SK-N-MC (cell line): ENCODE results near the gene SNRK.

ENCODE experiments used
- EZH2 ChIP-seq: fragments of 200-600 bp; sonication (generic); IDR thresholded peaks from one replicate; pipeline ENCODE4 v1.6.1; 2017; ENCODE audit warnings: antibody characterized with exemption
- FOXP2 ChIP-seq: optimal IDR thresholded peaks from 2 replicates; pipeline ENCODE3; 2011; ENCODE audit warnings: mild to moderate bottlenecking, moderate library complexity; ENCODE audit not compliant: insufficient read depth; ENCODE audit errors: extremely low read length, control extremely low read depth
- POLR2AphosphoS5 ChIP-seq: IDR thresholded peaks from 2 replicates; pipeline ENCODE4 v1.6.1; 2012; ENCODE audit warnings: mild to moderate bottlenecking, low read depth, low read length, borderline replicate concordance

DNA sequence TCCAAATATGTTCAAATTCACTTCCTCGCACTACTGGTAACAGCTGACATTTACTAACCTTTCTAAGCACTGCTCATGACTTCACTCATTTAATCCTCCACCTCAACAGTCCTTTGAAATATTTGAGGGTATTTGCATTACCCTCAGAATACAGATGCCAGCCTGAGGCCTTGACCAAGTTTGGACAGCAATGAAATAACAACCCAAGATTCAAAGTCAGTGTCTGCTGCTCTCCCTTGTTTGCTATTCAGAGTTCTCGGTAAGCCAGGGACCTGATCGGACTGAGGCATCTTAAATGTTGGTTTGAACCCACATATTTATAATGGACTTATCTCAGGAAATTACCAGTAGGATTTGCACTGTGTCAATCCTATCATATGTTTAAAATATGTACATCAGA lies 19.9 kb upstream of the SNRK start:
- no peak for TF ChIP-seq EZH2
- TF ChIP-seq POLR2AphosphoS5, result no peak
- no peak for TF ChIP-seq FOXP2
